Neuron (in vitro differentiated cells): ENCODE data around the gene POLE4.

Experiments
- H2AFZ ChIP-seq: one replicate; pipeline ENCODE4 v1.6.1; 2013; ENCODE audit warnings: low read depth, mild to moderate bottlenecking, inconsistent platforms, low read length, moderate library complexity
- H3K27me3 ChIP-seq: one replicate; pipeline ENCODE4 v1.6.1; 2013; ENCODE audit warnings: low read length; ENCODE audit not compliant: insufficient read depth
- H3K36me3 ChIP-seq: one replicate; pipeline ENCODE4 v1.6.1; 2013; ENCODE audit warnings: low read length; ENCODE audit not compliant: insufficient read depth
- H3K4me1 ChIP-seq: one replicate; pipeline ENCODE4 v1.6.1; 2013; ENCODE audit warnings: low read length; ENCODE audit not compliant: insufficient read depth
- H3K4me3 ChIP-seq: 2 replicates; pipeline ENCODE4 v1.5.1; 2013; ENCODE audit warnings: mild to moderate bottlenecking, low read length, moderate library complexity
- H3K9me3 ChIP-seq: one replicate; pipeline ENCODE4 v1.6.1; 2013; ENCODE audit warnings: low read length

The POLE4 gene

GRCh38 chr2:74958274-74959105 lies at the start of gene POLE4:
TSS of gene POLE4 (plus strand) at chr2:74958643. CDS start at chr2:74958680, 37 bp downstream.
- no peaks in the 10 kb centered on the region for H3K4me1 ChIP-seq
- peaks cover 5% of the 10 kb centered on the region for H3K9me3 ChIP-seq
- peak within 1 kb of the TSS; percentile 65 for H3K4me3 ChIP-seq
- peak within 1 kb of the TSS; percentile 86 for H2AFZ ChIP-seq
- peaks cover 3% of the 10 kb centered on the region for H3K36me3 ChIP-seq
- no peaks in the 10 kb centered on the region for H3K27me3 ChIP-seq

- Histone ChIP-seq H3K36me3 (no peaks in the 10 kb centered on the region), H3K27me3 (peaks cover 9% of the 10 kb centered on the region), H3K9me3 (no peaks in the 10 kb centered on the region), H2AFZ (no peak overlapping the region), H3K4me3 (no peak overlapping the region), H3K4me1 (no peaks in the 10 kb centered on the region)
These were observed 49.5 kb upstream of the POLE4 start for GRCh38 chr2:74908748-74909444.

- Histone ChIP-seq H3K27me3 (peaks cover 9% of the 10 kb centered on the region), H3K4me3 (no peak overlapping the region), H3K4me1 (no peaks in the 10 kb centered on the region), H2AFZ (no peak overlapping the region), H3K36me3 (no peaks in the 10 kb centered on the region), H3K9me3 (no peaks in the 10 kb centered on the region)
These were observed 48.2 kb upstream of the POLE4 start for GRCh38 chr2:74910245-74910644.

- peaks cover 9% of the 10 kb centered on the region for H3K27me3 ChIP-seq
- H2AFZ ChIP-seq = no peak overlapping the region
- H3K36me3 ChIP-seq = no peaks in the 10 kb centered on the region
- H3K4me1 ChIP-seq = no peaks in the 10 kb centered on the region
- no peaks in the 10 kb centered on the region for H3K9me3 ChIP-seq
- no peak overlapping the region for H3K4me3 ChIP-seq
These were observed 47.4 kb upstream of the POLE4 start for GRCh38 chr2:74911061-74911460.

- H3K4me1 ChIP-seq = no peaks in the 10 kb centered on the region
- H3K36me3 ChIP-seq = no peaks in the 10 kb centered on the region
- H3K27me3 ChIP-seq = peaks cover 19% of the 10 kb centered on the region
- no peaks in the 10 kb centered on the region for H3K9me3 ChIP-seq
- H2AFZ ChIP-seq = no peak overlapping the region
- no peak overlapping the region for H3K4me3 ChIP-seq
These were observed 42.7 kb upstream of the POLE4 start for GRCh38 chr2:74915743-74916142.

- Histone ChIP-seq H3K9me3 (no peaks in the 10 kb centered on the region), H3K4me3 (no peak overlapping the region), H3K27me3 (peaks cover 19% of the 10 kb centered on the region), H3K4me1 (no peaks in the 10 kb centered on the region), H2AFZ (no peak overlapping the region), H3K36me3 (no peaks in the 10 kb centered on the region)
These were observed 42.0 kb upstream of the POLE4 start for GRCh38 chr2:74916394-74916793.

GRCh38 chr2:74917702-74918619 lies 40.5 kb upstream of the POLE4 start:
- Histone ChIP-seq H2AFZ (no peak overlapping the region), H3K9me3 (no peaks in the 10 kb centered on the region), H3K27me3 (peaks cover 13% of the 10 kb centered on the region), H3K36me3 (no peaks in the 10 kb centered on the region), H3K4me1 (no peaks in the 10 kb centered on the region), H3K4me3 (no peak overlapping the region)

GRCh38 chr2:74919827-74920226 lies 38.6 kb upstream of the POLE4 start:
- no peaks in the 10 kb centered on the region for H3K9me3 ChIP-seq
- H3K36me3 ChIP-seq = no peaks in the 10 kb centered on the region
- H3K4me3 ChIP-seq = no peak overlapping the region
- peaks cover 9% of the 10 kb centered on the region for H3K27me3 ChIP-seq
- no peaks in the 10 kb centered on the region for H3K4me1 ChIP-seq
- no peak overlapping the region for H2AFZ ChIP-seq

GRCh38 chr2:74921236-74921736 lies 37.2 kb upstream of the POLE4 start:
- Histone ChIP-seq H3K27me3 (peaks cover 9% of the 10 kb centered on the region), H3K4me3 (no peak overlapping the region), H2AFZ (no peak overlapping the region), H3K4me1 (no peaks in the 10 kb centered on the region), H3K9me3 (no peaks in the 10 kb centered on the region), H3K36me3 (no peaks in the 10 kb centered on the region)

GRCh38 chr2:74922592-74923227 lies 35.7 kb upstream of the POLE4 start:
- H2AFZ ChIP-seq = no peak overlapping the region
- no peaks in the 10 kb centered on the region for H3K9me3 ChIP-seq
- H3K4me3 ChIP-seq = no peak overlapping the region
- peaks cover 6% of the 10 kb centered on the region for H3K27me3 ChIP-seq
- no peaks in the 10 kb centered on the region for H3K36me3 ChIP-seq
- H3K4me1 ChIP-seq = no peaks in the 10 kb centered on the region

GRCh38 chr2:74924463-74925265 lies 33.8 kb upstream of the POLE4 start:
- Histone ChIP-seq H3K4me1 (no peaks in the 10 kb centered on the region), H3K9me3 (no peaks in the 10 kb centered on the region), H3K4me3 (no peak overlapping the region), H3K27me3 (no peaks in the 10 kb centered on the region), H3K36me3 (no peaks in the 10 kb centered on the region), H2AFZ (no peak overlapping the region)

- Histone ChIP-seq H3K36me3 (no peaks in the 10 kb centered on the region), H3K27me3 (no peaks in the 10 kb centered on the region), H3K9me3 (no peaks in the 10 kb centered on the region), H3K4me1 (no peaks in the 10 kb centered on the region), H2AFZ (no peak overlapping the region), H3K4me3 (no peak overlapping the region)
These were observed 33.1 kb upstream of the POLE4 start for GRCh38 chr2:74925361-74925786.
